NCI-H510A treated with DMSO at 0.1 percent for 48 hours (cell line): ENCODE results near the gene LDLRAD1.
"Not testable (repeated sequence)": the region's sequence is repeated elsewhere in the genome, so short reads cannot be mapped to it uniquely, and the experiment has no call there.

ENCODE experiments used
- DNase-seq: peaks from one replicate; lab custom pipeline; 2025; lab: John Stamatoyannopoulos, UW

The LDLRAD1 gene

DNA sequence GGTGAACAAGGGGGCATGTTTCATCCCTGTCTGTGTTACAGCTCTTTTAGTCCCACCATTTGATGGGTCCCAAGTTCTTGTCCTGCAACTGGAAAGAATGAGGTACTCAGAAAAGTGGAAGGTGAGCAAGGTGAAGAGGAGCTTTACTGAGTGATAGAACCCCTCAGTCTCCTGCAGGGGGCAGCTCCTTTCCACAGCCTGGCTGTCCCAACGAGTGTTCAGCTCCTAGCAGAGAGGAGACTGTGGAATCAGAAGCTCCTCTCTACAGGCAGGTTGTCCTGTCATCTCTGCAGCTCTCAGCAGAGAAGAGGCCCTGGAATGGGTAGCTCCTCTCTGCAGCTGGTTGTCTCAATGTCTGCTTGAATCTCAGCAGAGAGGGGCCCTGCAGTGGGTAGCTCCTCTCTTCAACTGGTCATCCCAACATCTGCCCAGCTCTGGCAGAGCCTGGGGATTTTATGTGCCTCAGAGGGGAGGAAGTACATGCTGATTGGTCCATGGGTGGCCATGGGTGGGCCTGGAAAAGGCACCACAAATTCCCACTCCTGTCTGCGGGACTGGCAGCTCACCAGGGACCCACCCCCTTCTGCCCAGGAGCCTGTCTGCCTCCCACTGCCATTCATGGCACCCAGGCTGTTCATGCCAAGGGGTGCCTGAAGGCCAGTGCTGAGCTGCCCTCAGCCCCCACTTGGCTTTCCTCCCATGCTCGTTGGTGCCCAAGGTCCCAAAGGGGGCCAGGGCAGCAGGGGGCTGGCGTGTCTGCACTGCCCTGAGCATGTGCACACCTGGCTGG lies 25.7 kb downstream of the LDLRAD1 start:
- DNase-seq: no peak

DNA sequence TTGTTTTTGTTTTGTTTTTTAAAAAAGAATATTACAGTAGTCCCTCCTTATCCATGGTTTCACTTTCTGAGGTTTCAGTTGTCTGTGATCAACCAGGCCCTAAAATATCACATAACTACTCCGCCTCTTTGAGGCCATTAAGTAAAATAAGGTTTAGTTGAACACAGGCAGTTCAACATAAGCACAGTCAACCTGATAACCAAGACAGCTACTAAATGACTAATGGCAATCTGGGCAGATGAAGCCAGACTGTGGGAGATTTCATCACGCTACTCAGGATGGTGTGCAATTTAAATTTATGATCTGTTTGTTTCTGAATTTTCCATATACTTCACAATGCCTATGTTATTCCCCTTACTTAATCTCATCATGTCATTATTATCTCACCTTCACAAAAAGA lies 30.1 kb downstream of the LDLRAD1 start:
- no peak for DNase-seq

DNA sequence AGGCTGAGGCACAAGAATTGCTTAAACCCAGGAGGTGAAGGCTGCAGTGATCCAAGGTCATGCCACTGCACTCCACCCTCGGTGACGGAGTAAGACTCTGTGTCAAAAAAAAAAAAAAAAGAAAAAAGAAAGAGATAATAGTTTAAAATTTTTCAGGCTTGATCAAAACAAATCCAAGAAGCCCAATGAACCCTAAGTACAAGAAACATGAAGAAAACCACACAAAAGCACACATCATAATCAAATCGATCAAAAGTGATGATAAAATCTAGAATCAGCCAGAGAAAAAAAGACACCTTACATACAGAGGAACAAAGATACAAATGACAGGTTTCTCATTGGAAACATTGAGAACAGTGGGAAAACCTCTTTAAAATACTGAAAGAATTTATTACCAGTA lies 31.5 kb downstream of the LDLRAD1 start:
- DNase-seq: no peak

DNA sequence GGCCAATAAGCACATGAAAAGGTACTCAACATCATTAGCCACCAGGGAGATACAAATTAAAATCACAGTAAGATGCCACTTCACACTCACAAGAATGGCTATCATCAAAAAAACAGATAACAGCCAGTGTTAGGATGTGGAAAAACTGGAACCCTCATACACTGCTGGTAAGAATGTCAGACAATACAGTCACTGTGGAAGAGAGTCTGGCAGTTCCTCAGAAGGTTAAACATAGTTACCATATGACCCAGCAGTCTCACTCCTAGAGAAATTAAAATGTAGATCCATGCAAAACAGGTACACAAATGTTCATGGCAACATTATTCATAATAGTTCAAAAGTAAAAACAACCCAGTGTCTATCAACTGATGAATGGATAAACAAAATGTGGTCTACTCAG lies 33.3 kb downstream of the LDLRAD1 start:
- DNase-seq: no peak

DNA sequence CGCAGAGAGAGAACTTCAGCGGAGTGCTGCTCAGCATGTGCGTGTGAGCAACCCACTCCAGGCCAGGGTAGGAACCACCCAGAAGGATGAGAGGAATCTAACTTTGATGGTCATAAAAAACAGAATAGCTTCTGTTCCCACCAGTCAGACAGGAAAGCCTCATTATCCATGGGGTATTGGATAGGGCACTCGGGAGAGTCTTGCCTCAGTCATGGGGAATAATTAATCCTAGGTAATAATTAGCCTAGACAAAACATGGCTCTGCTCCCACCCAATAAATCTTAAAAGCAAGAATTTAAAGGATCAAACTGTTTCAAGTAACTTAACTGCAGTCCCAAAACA lies 35.3 kb downstream of the LDLRAD1 start:
- DNase-seq: no peak

DNA sequence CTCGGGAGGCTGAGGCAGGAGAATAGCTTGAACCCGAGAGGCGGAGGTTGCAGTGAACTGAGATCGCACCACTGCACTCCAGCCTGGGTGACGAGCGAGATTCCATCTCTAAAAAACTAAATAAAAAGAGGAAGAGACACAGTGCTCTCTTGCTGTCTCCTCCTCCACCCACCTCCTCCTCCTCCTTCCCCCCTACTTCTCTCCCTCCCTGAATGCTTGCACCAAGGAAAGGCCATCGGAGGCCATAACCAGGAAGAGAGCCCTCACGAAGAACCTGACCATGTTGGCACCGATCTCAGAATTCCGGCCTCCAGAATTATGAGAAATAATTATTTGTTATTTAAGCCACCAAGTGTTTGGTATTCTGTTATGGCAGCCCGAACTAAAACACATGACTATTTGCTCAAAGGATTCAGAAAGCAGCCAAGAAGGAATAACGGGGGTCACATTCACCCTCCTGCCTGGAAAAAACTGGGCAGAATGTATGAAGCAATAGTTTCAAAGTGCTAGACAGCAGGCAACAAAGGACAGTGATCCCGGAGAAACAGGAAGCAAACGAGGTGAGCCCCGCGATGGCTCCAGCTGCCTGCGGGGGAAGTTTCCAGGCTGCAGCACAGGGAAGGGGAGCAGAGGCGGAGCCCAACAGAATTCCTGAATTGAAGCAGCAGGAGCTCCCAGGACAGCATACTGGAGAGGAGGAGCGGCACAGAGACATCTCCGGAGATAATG lies 35.8 kb downstream of the LDLRAD1 start:
- DNase-seq: peak; percentile 56

DNA sequence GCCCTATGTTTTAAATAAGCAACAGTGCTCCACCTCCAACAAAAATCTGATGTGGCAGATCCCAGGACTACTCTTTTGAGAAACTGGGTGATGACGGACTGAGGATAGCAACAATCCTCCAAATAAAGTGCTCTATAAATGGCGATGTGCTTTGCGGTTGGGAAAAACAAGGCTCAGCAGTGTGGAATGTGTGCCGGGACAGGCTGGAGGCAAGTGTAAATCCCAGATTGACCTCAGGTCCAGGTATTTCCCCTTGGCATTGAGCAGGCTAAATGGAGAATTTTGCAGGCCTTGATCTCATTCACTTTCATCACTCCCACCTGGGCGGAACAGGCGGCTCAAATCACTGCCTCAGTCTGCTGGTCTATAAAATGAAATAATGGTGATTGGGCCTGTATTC lies 36.8 kb downstream of the LDLRAD1 start:
- DNase-seq: no peak

DNA sequence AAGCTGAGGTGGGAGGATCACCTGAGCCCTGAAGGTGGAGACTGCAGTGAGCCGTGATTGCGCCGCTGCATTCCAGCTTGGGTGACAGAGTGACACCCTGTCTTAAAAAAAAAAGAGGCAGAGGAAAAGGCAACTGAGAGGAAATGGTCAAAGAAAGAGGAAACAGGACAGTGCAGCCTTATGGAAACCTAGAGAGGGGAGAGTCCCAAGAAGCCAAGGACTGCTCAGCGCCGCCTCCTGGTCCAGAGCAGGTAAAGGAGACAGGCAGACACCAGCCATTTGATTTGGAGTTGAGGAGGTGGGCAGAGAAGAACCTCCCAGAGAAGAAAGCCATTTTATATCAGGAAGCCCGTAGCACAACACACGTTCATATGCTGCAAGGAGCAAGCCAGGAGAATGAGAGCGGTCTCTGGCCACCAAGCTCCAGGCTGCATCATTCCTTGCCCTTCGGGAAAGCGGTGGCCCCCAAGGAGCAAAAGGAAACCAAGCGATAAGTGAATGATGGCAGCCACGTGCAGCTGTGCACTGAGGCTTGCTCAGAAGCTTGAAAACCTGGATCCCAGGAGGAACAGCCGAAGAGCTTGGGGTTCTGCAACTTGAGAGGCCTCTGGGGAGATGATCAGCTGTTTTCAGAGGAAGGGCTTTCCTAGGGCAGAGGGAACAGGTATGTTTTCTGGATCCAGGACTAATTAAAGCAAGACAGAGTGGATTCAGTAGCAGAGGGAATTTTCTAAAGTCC lies 38.1 kb downstream of the LDLRAD1 start:
- DNase-seq: no peak

DNA sequence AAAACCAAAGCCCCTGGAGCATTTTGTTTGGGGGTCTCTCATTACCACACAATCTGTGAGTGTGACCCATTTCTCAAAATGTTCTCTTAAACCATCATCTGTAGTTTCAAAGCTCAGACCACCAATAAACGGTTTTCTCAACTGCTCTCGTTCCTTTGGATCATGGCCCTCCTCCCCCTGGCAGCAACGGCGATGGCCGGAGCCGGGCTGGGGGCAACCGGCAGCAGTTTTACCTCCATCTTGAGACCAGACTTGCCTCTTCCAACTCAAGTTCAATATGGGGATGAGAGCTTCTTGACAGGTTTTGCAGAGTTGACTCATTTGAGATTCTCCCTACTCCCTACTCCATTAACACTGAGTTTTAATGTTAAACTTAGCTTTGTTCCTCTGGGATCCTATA lies 42.1 kb downstream of the LDLRAD1 start:
- DNase-seq: no peak

DNA sequence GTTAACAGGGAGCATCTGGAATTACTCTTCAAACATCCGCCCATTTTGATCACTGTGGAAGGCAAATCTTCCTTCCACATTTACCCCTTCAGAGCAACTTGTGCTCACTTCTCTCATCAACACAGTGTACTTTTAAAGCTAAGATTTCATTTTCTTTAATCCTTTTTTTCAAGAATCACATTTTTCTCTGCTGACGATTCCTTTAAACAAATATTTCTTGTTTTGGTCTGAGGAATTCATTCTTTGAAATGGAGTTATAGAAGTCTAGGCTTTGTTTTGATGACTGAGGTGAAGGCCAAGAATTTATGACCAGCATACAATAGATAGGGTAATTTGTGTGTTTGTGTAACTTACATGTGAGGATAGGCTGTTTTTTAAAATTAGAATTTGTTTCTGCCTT lies 46.3 kb downstream of the LDLRAD1 start:
- no peak for DNase-seq

DNA sequence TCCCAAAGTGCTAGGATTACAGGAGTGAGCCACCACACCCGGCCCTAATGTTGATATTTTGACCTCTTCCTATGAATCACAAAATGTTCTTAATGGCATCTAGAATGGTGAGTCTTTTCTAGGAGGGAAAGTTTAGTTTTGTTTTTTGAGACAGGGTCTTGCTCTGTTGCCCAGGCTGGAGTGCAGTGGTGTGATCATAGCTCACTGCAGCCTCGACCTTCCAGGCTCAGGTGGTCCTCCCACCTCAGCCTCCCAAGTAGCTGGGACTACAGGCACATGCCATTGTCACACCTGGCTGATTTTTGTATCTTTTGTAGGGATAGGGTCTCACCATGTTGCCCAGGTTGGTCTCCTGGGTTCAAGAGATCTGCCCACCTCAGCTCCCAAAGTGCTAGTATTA lies 48.7 kb downstream of the LDLRAD1 start:
- DNase-seq: not testable (repeated sequence)

DNA sequence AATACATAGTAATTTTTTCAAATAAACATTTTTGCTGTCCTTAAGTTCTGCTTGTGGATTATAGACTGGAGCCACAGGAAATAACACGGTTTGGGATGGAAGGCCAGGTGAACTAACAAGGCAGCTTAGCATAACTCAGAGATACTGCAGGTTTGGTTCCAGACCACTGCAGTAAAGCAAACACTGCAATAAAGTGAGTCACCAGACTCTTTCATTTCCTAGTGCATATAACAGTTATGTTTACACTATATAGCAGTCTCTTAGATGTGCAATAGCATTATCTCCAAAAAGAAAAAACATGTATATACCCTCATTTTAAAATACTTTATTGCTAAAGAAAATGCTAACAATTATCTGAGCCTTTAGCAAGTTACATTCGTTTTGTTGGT lies 49.9 kb downstream of the LDLRAD1 start:
- DNase-seq: peak; percentile 63

DNA sequence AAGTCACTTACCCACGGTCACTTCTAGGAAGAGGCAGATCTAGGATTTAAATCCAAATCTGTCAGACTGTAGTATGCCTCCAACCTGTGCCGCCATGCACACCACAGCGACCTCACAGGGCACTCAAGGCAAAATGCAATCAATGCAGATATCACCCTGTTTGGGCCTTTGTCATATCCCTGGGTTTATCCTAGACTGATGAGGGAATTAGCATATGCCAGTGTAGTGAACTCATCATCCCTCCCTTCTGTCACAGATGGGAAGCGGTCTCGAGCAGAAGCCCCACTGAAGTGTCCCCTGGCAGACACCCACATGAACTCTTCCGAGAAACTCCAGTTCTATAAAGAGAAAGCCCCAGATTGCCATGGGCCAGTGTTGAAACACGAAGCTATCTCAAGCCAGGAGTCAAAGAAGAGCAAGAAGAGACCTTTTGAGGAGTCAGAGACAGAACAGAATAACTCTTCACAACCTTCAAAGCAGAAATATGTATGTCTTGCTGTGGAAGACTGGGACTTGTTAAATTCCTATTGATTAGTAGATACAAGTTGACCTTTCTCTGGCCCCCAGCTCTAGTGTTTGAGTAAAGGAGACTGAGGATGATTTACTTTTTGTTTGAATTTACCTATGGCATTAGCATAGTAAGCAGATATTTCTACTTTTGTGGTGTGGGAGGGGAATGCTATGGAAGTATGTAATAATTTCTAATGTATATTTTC lies 50.4 kb downstream of the LDLRAD1 start:
- DNase-seq: peak; percentile 63

DNA sequence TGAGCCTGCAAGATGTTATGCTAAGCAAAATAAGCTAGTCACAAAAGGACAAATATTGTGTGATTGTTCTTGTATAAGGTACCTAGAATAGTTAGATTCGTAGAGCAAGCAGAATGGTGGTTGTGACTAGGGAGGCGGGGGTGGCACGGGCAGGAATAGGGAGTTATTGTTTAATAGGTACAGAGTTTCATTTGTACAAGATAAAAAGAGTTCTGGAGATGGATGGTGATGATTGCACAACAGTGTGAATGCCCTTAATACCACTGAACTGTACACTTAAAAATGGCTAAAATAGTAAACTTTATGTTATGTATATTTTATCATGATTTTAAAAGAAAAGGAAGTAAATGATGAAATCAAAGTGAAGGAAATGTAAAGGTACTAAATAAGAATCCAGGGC lies 51.2 kb downstream of the LDLRAD1 start:
- DNase-seq: no peak

DNA sequence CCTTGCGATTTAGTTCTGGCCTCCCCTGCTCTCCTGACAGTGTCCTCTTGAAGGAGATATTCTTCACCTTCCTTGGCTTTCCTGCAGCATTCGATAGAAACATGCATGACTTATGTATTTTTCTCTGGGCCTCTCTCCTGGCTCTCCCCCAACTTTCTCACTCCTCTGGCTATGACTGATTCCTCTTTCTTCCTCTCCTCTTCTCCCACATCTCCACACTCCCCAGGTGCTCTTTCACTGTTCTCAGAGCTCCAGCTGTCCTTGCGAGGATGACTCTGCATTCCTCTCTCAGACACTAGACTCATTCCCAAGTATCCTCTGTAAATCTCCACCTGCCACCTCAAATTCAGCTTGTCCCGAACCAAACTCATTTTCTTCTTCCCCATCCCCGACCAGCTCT lies 53.9 kb downstream of the LDLRAD1 start:
- no peak for DNase-seq

DNA sequence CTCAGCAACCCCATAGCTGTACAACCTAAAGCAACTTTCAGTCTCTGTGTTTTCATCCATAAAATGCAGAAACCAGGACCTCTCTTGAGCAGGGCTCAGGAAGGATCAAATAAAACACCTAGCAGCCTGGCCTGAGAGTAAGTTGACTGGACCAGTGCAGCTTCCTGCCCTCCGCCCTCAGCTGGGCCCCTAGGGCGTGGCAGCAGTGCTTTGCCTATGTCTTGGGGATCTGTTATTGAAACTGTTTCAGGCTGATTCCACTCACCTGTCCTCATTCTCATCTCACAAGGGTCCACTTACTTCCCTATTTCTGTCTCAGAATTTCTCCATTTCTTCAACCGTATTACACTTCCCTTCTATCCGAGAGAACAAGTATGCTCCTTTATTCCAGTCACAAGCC lies 54.5 kb downstream of the LDLRAD1 start:
- no peak for DNase-seq

DNA sequence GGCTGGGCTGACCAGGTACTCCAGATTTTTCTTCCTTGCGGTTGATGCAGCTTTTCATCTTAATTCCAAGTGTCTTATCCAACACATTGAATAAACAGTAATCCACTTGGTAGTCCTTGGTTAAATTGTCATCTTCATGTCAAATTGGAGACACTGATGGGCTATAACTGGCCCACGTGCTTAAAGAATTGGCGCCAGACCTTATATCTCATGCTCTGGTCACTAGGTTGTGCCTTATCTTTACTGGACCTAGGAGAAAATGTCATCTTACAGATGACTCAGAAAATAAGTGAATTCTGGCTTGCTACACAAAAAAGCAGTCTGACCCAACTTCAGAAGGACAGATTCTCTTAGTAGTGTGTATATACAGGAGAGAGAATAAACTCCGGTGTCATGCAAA lies 55.6 kb downstream of the LDLRAD1 start:
- no peak for DNase-seq

DNA sequence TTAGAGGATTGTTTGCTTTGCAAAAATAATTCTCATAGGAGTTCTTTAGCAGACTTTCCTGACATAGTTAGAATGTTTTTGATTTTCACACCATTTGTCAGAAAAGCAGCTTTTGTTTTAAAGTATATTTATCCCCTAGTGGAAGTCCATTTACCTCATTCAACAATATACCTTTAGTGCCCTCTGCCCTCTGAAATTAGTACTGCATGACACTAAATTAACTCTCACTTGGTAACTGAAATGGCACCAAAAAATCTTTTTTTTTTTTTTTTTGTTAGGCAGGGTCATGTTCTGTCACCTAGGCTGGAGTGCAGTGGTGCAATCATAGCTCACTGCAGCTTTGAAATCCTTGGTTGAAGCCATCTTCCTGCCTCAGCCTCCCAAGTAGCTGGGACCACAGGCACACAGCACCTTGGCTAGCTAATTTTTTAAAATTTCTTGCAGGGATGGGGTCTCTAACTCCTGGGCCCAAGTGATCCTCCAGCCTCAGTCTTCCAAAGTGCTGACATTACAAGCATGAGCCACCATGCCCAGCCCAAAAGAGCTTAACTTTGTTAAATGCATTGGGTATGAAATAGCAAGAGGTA lies 58.2 kb downstream of the LDLRAD1 start:
- peak; percentile 33 for DNase-seq
